Measurements from ENCODE around the gene CHAMP1. TPM values are rescaled to one million over a fixed set of nuclear protein-coding genes. Genes with fewer than 3 reads are reported as not detected.

The CHAMP1 gene
- 10 to 100 TPM; 42.0 to 42.3 TPM for total RNA-seq

GRCh38 chr13:114314074-114314912 lies at the start of gene CHAMP1:
Gene CHAMP1, plus strand, starts transcription at chr13:114314503. Its CDS starts 9,340 bp downstream, at chr13:114323843.
- CTCF ChIA-PET: interaction anchor here (0.8 kb wide), 1 partner anchor 183 kb away, joined by 3 read pairs; no protein-coding TSS in a partner anchor
- POLR2A ChIA-PET: interaction anchor here (0.7 to 1.7 kb wide), 4 partner anchors 26 to 34 kb away, joined by 3 to 5 read pairs (median 4); partner anchors contain the start of gene UPF3A

DNA sequence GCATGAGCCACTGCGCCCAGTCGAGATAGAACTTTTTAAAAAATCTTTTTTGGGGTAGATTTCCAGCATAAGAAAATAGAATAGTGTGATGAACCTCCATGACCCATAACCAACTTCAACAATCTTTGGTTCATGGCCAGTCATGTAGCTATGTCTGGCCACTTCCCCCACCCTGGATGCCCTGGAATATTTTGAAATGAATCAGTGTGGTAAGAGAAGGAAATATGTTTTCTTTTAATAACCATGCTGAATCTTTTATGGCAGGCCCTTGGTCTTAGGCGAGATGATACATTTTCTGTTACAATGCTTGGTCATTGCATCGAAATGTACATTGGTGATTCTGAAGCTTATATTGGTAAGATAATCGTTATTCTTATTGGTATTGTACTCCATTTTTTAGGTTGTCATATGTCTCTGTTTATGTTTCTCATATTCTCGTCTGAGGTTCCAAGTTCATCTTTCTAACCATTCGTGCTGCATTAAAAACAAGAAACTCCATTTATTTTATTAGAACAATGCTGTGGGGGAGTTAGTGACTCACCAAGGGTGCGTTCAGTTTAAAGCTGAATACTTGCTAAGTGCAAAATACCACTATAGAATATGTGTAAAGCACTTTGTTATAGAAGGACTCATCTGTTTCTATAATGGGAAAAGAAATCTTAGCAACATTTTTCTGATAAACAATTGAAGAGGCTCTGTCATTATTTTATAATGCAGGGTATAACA lies 49.3 kb upstream of the CHAMP1 start:
- POLR2A ChIA-PET: no interaction called here
- CTCF ChIA-PET: no interaction called here

DNA sequence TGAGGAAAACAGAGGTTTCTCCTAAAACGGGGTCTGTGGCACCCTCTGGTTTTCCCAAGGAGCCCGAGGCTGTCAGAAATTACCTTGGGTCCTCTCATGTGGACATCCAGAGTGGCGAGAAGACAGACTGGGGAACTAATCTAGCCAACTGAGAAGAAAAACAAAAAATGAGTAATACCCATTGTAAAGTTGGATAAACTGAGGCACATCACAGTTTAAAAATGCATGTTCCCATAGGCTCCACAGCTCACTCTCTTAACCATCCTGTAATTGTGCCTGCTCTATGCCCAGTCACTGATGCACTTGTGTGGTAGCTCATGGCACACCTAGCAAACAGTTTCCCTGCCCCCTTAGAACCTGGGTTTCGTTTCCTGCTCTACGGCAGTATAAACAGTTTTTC lies 48.1 kb upstream of the CHAMP1 start:
- CTCF ChIA-PET: no interaction called here
- POLR2A ChIA-PET: no interaction called here

- POLR2A ChIA-PET: interaction anchor here (1.5 kb wide), 1 partner anchor 11 kb away, joined by 7 read pairs; no protein-coding TSS in a partner anchor
- CTCF ChIA-PET: interaction anchor here (1.4 kb wide), 1 partner anchor 11 kb away, joined by 3 read pairs; no protein-coding TSS in a partner anchor
Observed at GRCh38 chr13:114268344-114269280, 45.7 kb upstream of the CHAMP1 start.

DNA sequence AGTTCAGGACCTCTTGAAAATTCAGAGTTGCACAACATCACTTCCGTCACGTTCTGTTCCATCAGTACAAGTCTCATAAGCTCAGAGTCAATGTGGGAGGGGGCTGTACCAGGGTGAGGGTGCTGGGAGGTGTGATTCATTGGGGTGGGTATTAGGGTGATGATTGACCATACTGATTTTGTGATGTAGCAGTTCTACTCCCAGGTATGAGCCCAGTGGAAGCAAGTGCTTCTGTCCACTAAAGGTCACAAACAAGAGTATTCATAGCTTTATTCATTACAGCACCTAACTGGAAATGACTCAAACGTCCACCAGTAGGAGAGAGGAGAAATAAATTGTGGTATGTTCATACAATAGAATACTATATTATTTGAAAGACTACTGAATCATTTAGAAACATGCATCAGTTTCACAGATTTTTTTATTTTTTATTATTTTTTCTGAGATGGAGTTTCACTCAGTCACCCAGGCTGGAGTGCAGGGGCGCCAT lies 45.0 kb upstream of the CHAMP1 start:
- ChIA-PET POLR2A (interaction anchor here (1.5 kb wide), 1 partner anchor 10 kb away, joined by 7 read pairs; no protein-coding TSS in a partner anchor), CTCF (no interaction called here)

GRCh38 chr13:114272977-114273376 lies 41.3 kb upstream of the CHAMP1 start:
- CTCF ChIA-PET: no interaction called here
- POLR2A ChIA-PET: no interaction called here

DNA sequence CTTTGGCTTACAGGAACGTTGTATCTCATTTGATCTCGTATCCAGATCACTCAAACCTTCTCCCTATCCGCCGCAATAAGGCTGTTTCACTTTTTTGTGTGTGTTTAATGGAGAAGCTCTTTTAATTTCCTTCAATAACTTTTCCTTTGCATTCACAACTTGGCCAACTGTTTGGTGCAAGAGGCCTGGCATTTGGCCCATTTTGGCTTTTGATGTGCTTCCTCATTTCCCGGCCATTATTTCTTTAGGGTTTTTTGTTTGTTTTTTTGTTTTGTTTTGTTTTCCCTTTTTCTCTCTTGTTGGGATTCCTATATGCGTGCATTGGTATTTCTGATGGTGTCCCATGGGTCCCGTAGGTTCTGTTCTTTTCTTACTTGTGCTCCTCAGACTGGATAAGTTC lies 39.0 kb upstream of the CHAMP1 start:
- ChIA-PET CTCF (no interaction called here), POLR2A (no interaction called here)

- ChIA-PET CTCF (interaction anchor here (1.1 kb wide), 2 partner anchors 11 to 61 kb away, joined by 3 read pairs; no protein-coding TSS in a partner anchor), POLR2A (interaction anchor here (0.8 to 2.3 kb wide), 2 partner anchors 10 to 217 kb away, joined by 4 to 7 read pairs; no protein-coding TSS in a partner anchor)
Observed at GRCh38 chr13:114279146-114279545, 35.2 kb upstream of the CHAMP1 start.

DNA sequence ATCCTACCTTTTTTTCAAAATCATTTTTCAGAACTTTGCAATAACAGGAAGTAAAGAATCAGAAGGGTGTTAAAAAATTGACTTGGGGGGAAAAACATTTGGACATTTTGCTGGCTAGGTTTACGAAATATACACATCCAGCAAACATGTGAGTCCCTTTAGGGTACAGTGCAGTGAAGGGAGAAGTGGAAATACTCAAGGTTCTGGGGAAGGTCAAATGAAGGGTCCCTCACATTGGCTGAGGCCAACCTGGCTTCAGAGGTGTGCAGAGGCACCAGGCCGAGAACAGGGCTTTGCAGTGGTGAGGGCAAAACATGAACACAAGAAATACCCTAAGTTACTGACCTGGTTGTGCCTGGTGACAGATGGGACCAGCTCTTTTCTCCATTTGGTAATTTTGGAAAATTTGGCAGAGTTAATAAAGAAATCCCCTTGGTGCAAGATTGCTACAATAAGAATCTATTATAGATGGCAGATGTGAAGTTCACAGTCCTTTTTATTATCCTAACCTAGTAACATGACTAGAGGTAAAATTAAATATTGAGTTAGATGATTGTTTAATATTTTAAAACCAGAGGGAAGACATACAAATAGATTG lies 34.4 kb upstream of the CHAMP1 start:
- ChIA-PET CTCF (interaction anchor here (1.0 to 1.1 kb wide), 3 partner anchors 12 to 61 kb away, joined by 3 to 6 read pairs (median 3); no protein-coding TSS in a partner anchor), POLR2A (interaction anchor here (1.1 to 2.3 kb wide), 2 partner anchors 11 to 34 kb away, joined by 5 to 7 read pairs; partner anchors contain the start of gene CHAMP1)

GRCh38 chr13:114281351-114282040 lies 32.8 kb upstream of the CHAMP1 start, which contains the start of gene UPF3A:
Gene UPF3A, plus strand, starts transcription at chr13:114281601. Its CDS starts 39 bp downstream, at chr13:114281640.
- CTCF ChIA-PET: interaction anchor here (0.6 to 0.9 kb wide), 3 partner anchors 43 to 156 kb away, joined by 3 read pairs; no protein-coding TSS in a partner anchor

GRCh38 chr13:114282041-114282670 lies 32.1 kb upstream of the CHAMP1 start:
- POLR2A ChIA-PET: interaction anchor here (1.0 to 1.3 kb wide), 3 partner anchors 9 to 33 kb away, joined by 3 to 5 read pairs (median 5); no protein-coding TSS in a partner anchor
- CTCF ChIA-PET: interaction anchor here (0.6 to 0.9 kb wide), 2 partner anchors 43 to 55 kb away, joined by 3 read pairs; no protein-coding TSS in a partner anchor

More at GRCh38 chr13:114281351-114282040, 32.8 kb upstream of the CHAMP1 start, which contains the start of gene UPF3A:
- POLR2A ChIA-PET: interaction anchor here (0.7 to 1.3 kb wide), 4 partner anchors 10 to 1072 kb away, joined by 3 to 5 read pairs (median 5); partner anchors contain the start of gene CUL4A

- CTCF ChIA-PET: no interaction called here
- POLR2A ChIA-PET: interaction anchor here (0.7 to 1.1 kb wide), 2 partner anchors 29 to 32 kb away, joined by 3 to 5 read pairs; no protein-coding TSS in a partner anchor
Observed at GRCh38 chr13:114283576-114283975, 30.7 kb upstream of the CHAMP1 start.

DNA sequence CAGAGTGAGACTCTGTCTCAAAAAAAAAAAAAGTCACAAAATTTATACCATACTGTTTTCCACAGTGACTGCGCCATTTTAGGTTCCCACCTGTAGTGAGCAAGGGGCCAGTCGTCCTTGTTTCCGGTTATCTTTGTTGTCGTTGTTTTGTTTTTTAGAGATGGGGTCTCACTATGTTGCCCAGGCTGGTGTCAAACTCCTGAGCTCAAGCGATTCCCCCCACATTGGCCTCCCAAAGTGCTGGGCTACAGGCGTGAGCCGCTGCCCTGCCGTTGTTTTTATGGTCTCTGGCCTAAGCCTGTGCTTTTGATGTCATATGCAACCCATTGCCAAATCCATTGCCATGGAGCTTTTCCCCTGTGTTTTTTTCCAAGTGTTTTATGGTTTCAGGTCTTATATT lies 29.6 kb upstream of the CHAMP1 start:
- ChIA-PET CTCF (no interaction called here), POLR2A (interaction anchor here (0.7 to 1.1 kb wide), 2 partner anchors 28 to 31 kb away, joined by 3 to 5 read pairs; no protein-coding TSS in a partner anchor)

GRCh38 chr13:114285166-114285808 lies 29.0 kb upstream of the CHAMP1 start:
- POLR2A ChIA-PET: no interaction called here
- CTCF ChIA-PET: no interaction called here

DNA sequence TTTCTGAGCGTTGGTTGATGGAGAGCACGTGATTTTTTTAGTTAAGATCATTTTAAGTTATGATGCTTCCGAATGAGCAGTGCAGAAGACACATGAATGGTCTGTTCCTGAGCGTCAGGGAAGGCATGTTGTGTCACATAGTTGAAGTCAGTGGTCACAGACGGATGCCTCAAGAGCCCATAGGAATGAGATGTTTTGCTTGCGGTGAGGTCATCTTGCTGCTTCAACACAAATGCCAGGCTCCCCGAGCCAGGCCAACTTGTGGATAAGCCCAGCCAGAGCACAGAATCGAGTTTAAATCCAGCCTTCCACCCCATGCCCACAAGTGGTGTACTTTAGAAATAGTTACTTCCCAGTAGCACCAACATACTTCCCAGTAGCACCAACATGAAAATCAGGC lies 27.5 kb upstream of the CHAMP1 start:
- ChIA-PET CTCF (no interaction called here), POLR2A (no interaction called here)

- ChIA-PET CTCF (no interaction called here), POLR2A (no interaction called here)
Observed at GRCh38 chr13:114288157-114288591, 26.1 kb upstream of the CHAMP1 start.

Measured in activated CD8-positive, alpha-beta memory T cell treated with anti-CD3 and anti-CD28 coated beads for 36 hours (primary cell).